A549 (cell line): ENCODE data around the gene PAIP1. TPM values are rescaled to one million over a fixed set of nuclear protein-coding genes. Genes with fewer than 3 reads are reported as not detected.

Source experiments
- ATAC-seq, 2 experiments: fragments of 200-7000 bp in 1 of 2; fragments of >200 bp in 1 of 2; cut with Nextera tagmentation in 1 of 2; cut with Tn5 transposase in 1 of 2; 3 replicates each; pipeline versions ENCODE4 v1.8.0 to v1.9.1; 2018 to 2020; ENCODE audit warnings: mild to moderate bottlenecking in 1 of 2, moderate library complexity in 1 of 2
- CTCF ChIA-PET: fragments of 300-600 bp; sonication (Branson Sonifier 250); formaldehyde crosslinking; extraction: SDS; loops from one replicate; lab custom pipeline; 2021; ENCODE audit warnings: antibody characterized with exemption, inconsistent platforms; lab: Yijun Ruan, JAX
- POLR2A ChIA-PET: fragments of 350-600 bp; formaldehyde crosslinking; extraction: SDS; loops from one replicate; lab custom pipeline; 2021; ENCODE audit warnings: antibody characterized with exemption, inconsistent platforms; lab: Yijun Ruan, JAX
- DNase-seq, 2 experiments: peaks; one replicate each; pipeline versions ENCODE4 v3.0.0 to v3.0.0-alpha.2; 2011 to 2016; ENCODE audit warnings: low read depth in 1 of 2, low spot score in 1 of 2
- FAIRE-seq: peaks from 2 replicates; lab custom pipeline; 2011; peaks lifted over from hg19 to GRCh38; lab: Jason Lieb, UNC
- H3K27ac ChIP-seq, 2 experiments: fragments of >200 bp; sonication (Bioruptor Twin); formaldehyde crosslinking; 3 replicates each; pipeline ENCODE4 v1.5.1; 2016 to 2017
- H3K4me1 ChIP-seq: fragments of >200 bp; sonication (Bioruptor Twin); formaldehyde crosslinking; 3 replicates; pipeline ENCODE4 v1.6.1; 2016
- H3K4me2 ChIP-seq: fragments of >200 bp; sonication (Bioruptor Twin); formaldehyde crosslinking; 3 replicates; pipeline ENCODE4 v1.6.1; 2016
- H3K4me3 ChIP-seq: fragments of >200 bp; sonication (Bioruptor Twin); formaldehyde crosslinking; 3 replicates; pipeline ENCODE4 v1.5.1; 2016
- H3K9me3 ChIP-seq: fragments of >200 bp; sonication (Bioruptor Twin); formaldehyde crosslinking; 3 replicates; pipeline ENCODE4 v1.6.1; 2016
- CBX8 ChIP-seq: fragments of 200-600 bp; sonication (generic); IDR thresholded peaks from 2 replicates; pipeline ENCODE4 v1.6.1; 2016
- CEBPB ChIP-seq, 2 experiments: fragments of >200 bp in 1 of 2; sonication (Bioruptor Twin) in 1 of 2; formaldehyde crosslinking in 1 of 2; IDR thresholded peaks; 2 replicates each; pipeline ENCODE4 v1.6.1; 2012 to 2016
- CHD2 ChIP-seq: fragments of 150-350 bp; IDR thresholded peaks from 2 replicates; pipeline ENCODE4 v1.6.1; 2014; ENCODE audit warnings: low read length; ENCODE audit not compliant: partially characterized antibody
- ESRRA ChIP-seq: fragments of 150-350 bp; IDR thresholded peaks from 2 replicates; pipeline ENCODE4 v1.6.1; 2014; ENCODE audit warnings: mild to moderate bottlenecking, low read length, borderline replicate concordance
- WGBS: methylation state at CpG from one replicate; pipeline ENCODE4 v1.1.6; 2017; ENCODE audit errors: missing lambda C conversion rate; 5-methylcytosine and 5-hydroxymethylcytosine counted together
- polyA plus RNA-seq, 4 experiments: library from polyadenylated mRNA; depleted of rRNA in 3 of 4; stranded (reverse); fragments of >200 nt; fragmentation: RNase III in 1 of 4; extraction: RNeasy Plus Mini Kit Qiagen cat#74134 plus additional on column Dnase treatment in 1 of 4; gene quantifications; 2 replicates in 3 of 4; 3 replicates in 1 of 4; pipeline ENCODE4 v1.2.3, GENCODE V29; 2011 to 2017
- TF ChIP-seq, protein P1 (sequence below): fragments of 450-650 bp; IDR thresholded peaks from 2 replicates; pipeline ENCODE4 v1.6.1; 2014; ENCODE audit warnings: antibody characterized with exemption

The PAIP1 gene
- polyA plus RNA-seq, 2 of the 4 experiments (the other 2 are of a cell fraction), result 89.6 to 188 TPM

DNA sequence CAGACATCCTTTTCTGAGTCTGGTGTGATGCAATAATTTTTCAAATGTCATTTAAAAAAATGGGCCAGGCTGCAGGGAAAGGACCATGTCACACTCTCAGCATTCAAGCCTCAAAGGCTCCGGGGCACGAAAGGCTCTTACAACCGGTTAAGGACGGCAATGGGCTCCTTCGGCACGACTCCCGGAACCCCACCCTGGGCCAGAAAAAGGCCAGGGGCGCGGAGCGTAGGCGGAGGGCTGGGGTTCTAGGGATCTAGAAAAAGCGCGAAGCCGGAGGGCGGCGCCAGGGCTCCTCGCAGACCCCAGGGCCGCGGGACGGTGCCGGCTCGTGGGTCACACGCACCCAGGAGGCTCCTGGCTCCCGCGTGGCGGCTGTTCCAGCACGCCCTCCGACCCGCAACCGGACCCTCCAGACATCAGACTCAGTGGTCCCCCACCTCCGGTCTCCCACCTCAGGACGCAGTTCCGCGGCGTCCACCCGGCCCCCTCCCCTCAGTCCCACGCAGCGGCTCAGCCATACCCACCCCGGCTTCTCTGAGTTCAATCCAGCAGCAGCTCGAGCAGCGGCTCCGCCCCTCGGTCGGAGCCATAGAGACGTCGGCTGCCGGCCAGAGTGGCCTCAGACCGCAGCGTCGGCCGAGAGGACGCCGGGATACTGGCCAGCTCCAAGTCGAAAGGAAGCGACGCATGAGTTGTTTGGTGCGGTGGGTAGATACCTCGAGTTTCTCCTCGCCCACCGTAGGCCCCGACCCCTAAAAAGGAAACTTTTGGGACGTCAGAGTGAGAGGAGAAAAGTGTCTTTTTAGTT lies 73.4 kb downstream of the PAIP1 start, which contains the start of gene TMEM267 (continued):
- no peak for TF ChIP-seq ESRRA

DNA sequence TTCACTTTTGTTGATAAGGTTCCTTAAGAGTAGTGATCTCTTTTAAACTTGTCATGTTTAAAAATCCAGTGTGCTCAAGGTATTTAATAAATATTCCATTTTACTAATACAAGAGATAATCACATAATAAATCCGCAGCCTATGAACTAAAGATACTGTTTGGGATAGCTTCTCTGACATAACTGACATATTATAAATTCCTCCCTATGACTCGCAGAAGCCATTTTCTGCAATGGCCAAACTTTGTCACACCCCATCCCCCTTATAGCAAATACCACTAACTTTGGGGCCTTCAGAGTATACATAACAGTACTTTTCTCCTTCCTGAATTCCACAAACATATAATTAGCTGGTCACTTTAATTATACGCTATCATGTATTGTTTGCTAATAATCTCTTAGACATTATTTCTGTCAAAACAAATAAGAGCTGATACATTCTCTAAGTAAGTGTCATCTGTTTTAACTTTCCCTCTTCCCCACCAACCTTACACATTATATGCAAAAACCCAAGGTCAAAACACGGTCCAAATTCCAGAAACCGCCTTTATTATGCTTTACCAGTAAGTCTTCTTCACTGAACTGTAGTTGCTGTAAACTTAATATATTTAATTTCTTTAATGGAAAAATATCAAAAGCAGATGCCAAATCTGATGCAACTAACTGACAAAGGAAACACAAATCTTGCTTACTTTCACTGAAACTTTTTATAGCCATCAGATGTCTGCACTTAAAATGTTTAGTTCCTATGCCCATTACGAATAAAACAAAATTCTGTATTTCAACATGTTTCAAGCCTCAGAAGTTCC lies 74.2 kb downstream of the PAIP1 start:
- peak overlapping the region; percentile 88 for H3K4me2 ChIP-seq
- CTCF ChIA-PET, result interaction anchor here (2.4 kb wide), 1 partner anchor 92 kb away, joined by 18 read pairs; no protein-coding TSS in a partner anchor
- peak; percentile 13 for FAIRE-seq
- POLR2A ChIA-PET, result interaction anchor here (0.9 to 2.2 kb wide), 2 partner anchors 33 to 82 kb away, joined by 3 to 31 read pairs; partner anchors contain the start of gene C5orf34
- DNase-seq, result peak in 1 of 2 experiments; percentile 34
- peaks cover 26% of the 10 kb centered on the region for H3K4me1 ChIP-seq
- peak overlapping the region; percentile 91 to 96 for H3K27ac ChIP-seq
- no peak for ATAC-seq
- WGBS, result 15% methylated on average over 6 of the region's 6 CpGs
- H3K4me3 ChIP-seq, result peak overlapping the region; percentile 63
- TF ChIP-seq CBX8, result no peak
- no peak for TF ChIP-seq CEBPB (IDR thresholded peaks at IDR 0.05)
- TF ChIP-seq CHD2, result no peak
- TF ChIP-seq, protein P1, sequence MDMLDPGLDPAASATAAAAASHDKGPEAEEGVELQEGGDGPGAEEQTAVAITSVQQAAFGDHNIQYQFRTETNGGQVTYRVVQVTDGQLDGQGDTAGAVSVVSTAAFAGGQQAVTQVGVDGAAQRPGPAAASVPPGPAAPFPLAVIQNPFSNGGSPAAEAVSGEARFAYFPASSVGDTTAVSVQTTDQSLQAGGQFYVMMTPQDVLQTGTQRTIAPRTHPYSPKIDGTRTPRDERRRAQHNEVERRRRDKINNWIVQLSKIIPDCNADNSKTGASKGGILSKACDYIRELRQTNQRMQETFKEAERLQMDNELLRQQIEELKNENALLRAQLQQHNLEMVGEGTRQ, result no peak
- H3K9me3 ChIP-seq, result no peaks in the 10 kb centered on the region

Other genes starting within 250 kb of the PAIP1 start
- 54.1 and 72.8 TPM in 2 replicates for gene HMGCS1, start 243.7 kb downstream of the PAIP1 start, polyA plus RNA-seq (2011; rRNA removed)
- gene HMGCS1, start 243.7 kb downstream of the PAIP1 start, polyA plus RNA-seq (2017; fragmentation: RNase III; extraction: RNeasy Plus Mini Kit Qiagen cat#74134 plus additional on column Dnase treatment), result 51.3 to 64.8 TPM (median 60.3 TPM) in 3 replicates
- 0.39 and 0.50 TPM in 2 replicates for gene CCL28, start 144.7 kb downstream of the PAIP1 start, polyA plus RNA-seq (2011; rRNA removed)
- gene CCL28, start 144.7 kb downstream of the PAIP1 start, polyA plus RNA-seq (2017; fragmentation: RNase III; extraction: RNeasy Plus Mini Kit Qiagen cat#74134 plus additional on column Dnase treatment), result 0.09 to 0.15 TPM (median 0.13 TPM) in 3 replicates
- gene TMEM267, start 73.2 kb downstream of the PAIP1 start, polyA plus RNA-seq (2011; rRNA removed), result 46.1 and 47.3 TPM in 2 replicates
- gene TMEM267, start 73.2 kb downstream of the PAIP1 start, polyA plus RNA-seq (2017; fragmentation: RNase III; extraction: RNeasy Plus Mini Kit Qiagen cat#74134 plus additional on column Dnase treatment), result 15.8 to 17.9 TPM (median 17.3 TPM) in 3 replicates
- 11.8 and 16.1 TPM in 2 replicates for gene C5orf34, start 41.9 kb downstream of the PAIP1 start, polyA plus RNA-seq (2011; rRNA removed)
- 7.1 to 7.7 TPM (median 7.6 TPM) in 3 replicates for gene C5orf34, start 41.9 kb downstream of the PAIP1 start, polyA plus RNA-seq (2017; fragmentation: RNase III; extraction: RNeasy Plus Mini Kit Qiagen cat#74134 plus additional on column Dnase treatment)
- gene NNT, start 46.1 kb upstream of the PAIP1 start, polyA plus RNA-seq (2011; rRNA removed), result 35.5 and 36.3 TPM in 2 replicates
- 13.5 to 16.5 TPM (median 15.2 TPM) in 3 replicates for gene NNT, start 46.1 kb upstream of the PAIP1 start, polyA plus RNA-seq (2017; fragmentation: RNase III; extraction: RNeasy Plus Mini Kit Qiagen cat#74134 plus additional on column Dnase treatment)